Hepatic stellate cell (primary cell): Measurements from ENCODE around the gene LCN1.
A peak's percentile ranks its signal among the peaks of the same experiment; 100 is the strongest.

Experiments used
- DNase-seq: peaks from one replicate; pipeline ENCODE4 v3.0.0; 2011; ENCODE audit warnings: low spot score

Gene LCN1

GRCh38 chr9:135488527-135488926, 32.7 kb upstream of the LCN1 start:
- no peak for DNase-seq

GRCh38 chr9:135489188-135489906, 31.9 kb upstream of the LCN1 start:
- no peak for DNase-seq

GRCh38 chr9:135490166-135490870, 30.9 kb upstream of the LCN1 start:
- no peak for DNase-seq

- DNase-seq = no peak
Measured at GRCh38 chr9:135490980-135491464, 30.2 kb upstream of the LCN1 start.

- no peak for DNase-seq
Measured at GRCh38 chr9:135491764-135492163, 29.5 kb upstream of the LCN1 start.

GRCh38 chr9:135492886-135493669, 28.2 kb upstream of the LCN1 start:
- no peak for DNase-seq

- no peak for DNase-seq
Measured at GRCh38 chr9:135494791-135495559, 26.3 kb upstream of the LCN1 start.

- no peak for DNase-seq
Measured at GRCh38 chr9:135498381-135499126, 22.7 kb upstream of the LCN1 start.

- peak; percentile 92 for DNase-seq
Measured at GRCh38 chr9:135499326-135500070, 21.7 kb upstream of the LCN1 start.

- peak; percentile 54 for DNase-seq
Measured at GRCh38 chr9:135500071-135500524, 21.1 kb upstream of the LCN1 start.

GRCh38 chr9:135500525-135501260, 20.5 kb upstream of the LCN1 start, which contains the start of gene MRPS2:
TSS of gene MRPS2 (plus strand) at chr9:135500682. CDS start at chr9:135500711, 29 bp downstream.
- DNase-seq = peak; percentile 95

- DNase-seq = peak; percentile 87
Measured at GRCh38 chr9:135501261-135502167, 19.7 kb upstream of the LCN1 start.

- no peak for DNase-seq
Measured at GRCh38 chr9:135502168-135502872, 18.9 kb upstream of the LCN1 start.

- DNase-seq = no peak
Measured at GRCh38 chr9:135502873-135503321, 18.3 kb upstream of the LCN1 start.

- no peak for DNase-seq
Measured at GRCh38 chr9:135503371-135504261, 17.6 kb upstream of the LCN1 start.
